Activated B cell treated with CpG ODN at 0.5 μM for 24 hours (primary cell): ENCODE data around the gene SLC30A1. TPM values are rescaled to one million over a fixed set of nuclear protein-coding genes. Genes with fewer than 3 reads are reported as not detected.

Experiments
- ATAC-seq: fragments of 200-7000 bp; cut with Tn5 transposase; one replicate; pipeline ENCODE4 v1.10.0; 2021; ENCODE audit warnings: low read depth, mild to moderate bottlenecking, moderate library complexity
- CTCF ChIA-PET: fragments of 350-600 bp; sonication (Branson Sonifier 250); formaldehyde crosslinking; loops from one replicate; lab custom pipeline; 2021; ENCODE audit warnings: antibody characterized with exemption; lab: Charles Lee
- POLR2A ChIA-PET: fragments of 350-600 bp; sonication (Branson Sonifier 250); formaldehyde crosslinking; loops from one replicate; lab custom pipeline; 2021; ENCODE audit warnings: antibody characterized with exemption; lab: Charles Lee
- DNase-seq: peaks from one replicate; pipeline ENCODE4 v3.0.0; 2022
- H3K27ac Mint-ChIP-seq: one replicate; pipeline ENCODE4 v1.8.0; 2020; ENCODE audit warnings: mixed read lengths
- H3K27me3 Mint-ChIP-seq: one replicate; pipeline ENCODE4 v1.8.0; 2021; ENCODE audit warnings: mixed read lengths
- H3K36me3 Mint-ChIP-seq: one replicate; pipeline ENCODE4 v1.8.0; 2021; ENCODE audit warnings: low read depth, mixed read lengths
- H3K4me1 Mint-ChIP-seq: one replicate; pipeline ENCODE4 v1.8.0; 2021; ENCODE audit warnings: mixed read lengths
- H3K4me3 Mint-ChIP-seq: one replicate; pipeline ENCODE4 v1.8.0; 2020; ENCODE audit warnings: mild to moderate bottlenecking, mixed read lengths
- H3K9me3 Mint-ChIP-seq: one replicate; pipeline ENCODE4 v1.8.0; 2020; ENCODE audit warnings: mixed read lengths
- CTCF ChIP-seq: fragments of 200-600 bp; IDR thresholded peaks from one replicate; pipeline ENCODE4 v1.8.0; 2022; ENCODE audit warnings: antibody characterized with exemption, mild to moderate bottlenecking
- intact Hi-C: fragments of 100-400 bp; cut with micrococcal nuclease; formaldehyde crosslinking; loops from one replicate; pipeline ENCODE4 v1.15.1; 2024
- total RNA-seq: library from RNA; stranded (reverse); gene quantifications from 2 replicates; pipeline ENCODE4 v1.2.3, GENCODE V29; 2022

The SLC30A1 gene
- total RNA-seq, 1 donor from 2014 or later = 15.6 TPM

- H3K27ac Mint-ChIP-seq = no peak overlapping the region
- POLR2A ChIA-PET = interaction anchor here (1.1 kb wide), 1 partner anchor 33 kb away, joined by 3 read pairs; the partner anchor contains the start of gene SLC30A1
Observed at GRCh38 chr1:211611818-211612217, 32.9 kb upstream of the SLC30A1 start.

DNA sequence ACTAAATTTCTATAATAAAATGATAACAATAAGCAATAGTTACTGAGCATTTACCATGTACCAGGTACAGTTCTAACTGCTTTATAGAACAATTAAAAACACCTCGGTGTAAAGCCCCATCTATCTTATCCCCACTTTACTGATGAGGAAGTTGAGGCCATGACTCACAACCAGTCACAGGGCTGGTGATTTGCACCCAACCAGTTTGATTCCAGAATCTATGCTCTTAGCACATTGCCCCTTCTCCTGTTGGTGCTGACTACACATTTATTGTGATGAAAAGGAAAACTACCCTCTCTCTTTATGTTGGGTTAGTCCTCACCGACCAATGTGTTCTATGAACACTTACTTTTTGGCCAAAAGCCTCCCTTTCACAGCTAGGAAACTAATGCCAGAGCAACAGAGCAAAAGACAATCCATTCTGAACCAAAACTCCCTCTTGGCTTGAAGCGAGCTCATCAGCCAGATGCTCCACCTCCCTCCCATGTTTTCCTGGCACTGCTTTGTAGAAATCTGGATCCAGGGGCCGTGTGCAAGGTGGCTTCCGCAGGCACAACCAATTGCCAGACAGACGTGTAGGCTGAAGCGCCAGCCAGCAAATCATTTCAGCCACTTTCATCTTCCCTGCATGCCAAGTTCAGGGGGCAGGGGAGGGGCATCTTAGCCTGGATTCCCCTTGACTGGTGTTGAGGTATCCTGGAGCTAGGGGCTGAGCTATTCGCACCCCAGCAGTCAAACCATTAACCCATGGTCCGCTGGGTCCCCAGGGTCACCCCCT, 32.0 kb upstream of the SLC30A1 start:
- ChIA-PET CTCF (interaction anchor here (1.1 kb wide), 1 partner anchor 96 kb away, joined by 3 read pairs; no protein-coding TSS in a partner anchor), POLR2A (interaction anchor here (1.1 kb wide), 1 partner anchor 32 kb away, joined by 3 read pairs; the partner anchor contains the start of gene SLC30A1)
- Mint-ChIP-seq H3K4me1 (peaks cover 21% of the 10 kb centered on the region), H3K9me3 (no peaks in the 10 kb centered on the region), H3K36me3 (no peaks in the 10 kb centered on the region), H3K27ac (no peak overlapping the region), H3K27me3 (no peaks in the 10 kb centered on the region), H3K4me3 (no peak overlapping the region)
- intact Hi-C loops = no loop called here
- TF ChIP-seq CTCF = no peak
- DNase-seq = no peak
- no peak for ATAC-seq

More at GRCh38 chr1:211611818-211612217, 32.9 kb upstream of the SLC30A1 start:
- Mint-ChIP-seq H3K4me1 (peaks cover 13% of the 10 kb centered on the region), H3K27me3 (no peaks in the 10 kb centered on the region), H3K4me3 (no peak overlapping the region), H3K36me3 (no peaks in the 10 kb centered on the region), H3K9me3 (no peaks in the 10 kb centered on the region)
- TF ChIP-seq CTCF = no peak
- intact Hi-C loops = no loop called here
- no peak for ATAC-seq
- CTCF ChIA-PET = interaction anchor here (1.1 kb wide), 1 partner anchor 97 kb away, joined by 3 read pairs; no protein-coding TSS in a partner anchor
- no peak for DNase-seq

GRCh38 chr1:211609120-211610024, 30.4 kb upstream of the SLC30A1 start:
- Mint-ChIP-seq H3K27me3 (no peaks in the 10 kb centered on the region), H3K4me1 (peaks cover 29% of the 10 kb centered on the region), H3K4me3 (no peak overlapping the region), H3K9me3 (no peaks in the 10 kb centered on the region), H3K27ac (no peak overlapping the region), H3K36me3 (no peaks in the 10 kb centered on the region)
- POLR2A ChIA-PET = no interaction called here
- DNase-seq = no peak
- no peak for TF ChIP-seq CTCF
- intact Hi-C loops = loop anchor here (10.0 kb wide), 1 partner anchor 805 kb away; the partner anchor contains the start of gene PACC1
- no peak for ATAC-seq
- CTCF ChIA-PET = no interaction called here

DNA sequence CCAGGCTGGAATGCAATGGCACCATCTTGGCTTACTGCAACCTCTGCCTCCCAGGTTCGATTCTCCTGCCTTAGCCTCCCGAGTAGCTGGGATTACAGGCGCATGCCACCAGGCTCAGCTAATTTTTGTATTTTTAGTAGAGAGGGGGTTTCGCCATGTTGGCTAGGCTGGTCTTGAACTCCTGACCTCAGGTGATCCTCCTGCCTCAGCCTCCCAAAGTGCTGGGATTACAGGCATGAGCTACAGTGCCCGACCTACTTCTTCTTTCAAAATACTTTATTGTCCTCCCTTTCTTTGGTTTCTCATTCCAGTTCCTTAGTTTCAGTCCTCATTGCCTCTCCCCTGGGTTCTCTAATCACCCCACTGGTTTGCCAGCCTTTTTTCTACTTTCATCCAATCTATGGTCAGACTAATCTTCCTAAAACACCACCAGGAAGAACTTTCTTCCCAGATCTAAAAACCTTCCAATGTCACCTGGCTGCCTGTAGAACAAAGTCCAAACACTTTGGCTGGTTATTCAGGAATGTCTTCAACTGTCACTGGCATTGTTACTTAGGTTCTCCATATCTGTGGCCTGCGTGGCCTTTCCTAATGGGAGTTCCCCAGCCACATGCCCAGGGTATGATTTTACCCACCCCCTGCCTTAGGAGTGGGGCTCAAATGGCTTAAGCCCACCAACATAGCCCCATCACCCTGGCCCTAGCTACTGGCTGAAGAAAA, 29.0 kb upstream of the SLC30A1 start:
- no peaks in the 10 kb centered on the region for H3K27me3 Mint-ChIP-seq
- H3K4me1 Mint-ChIP-seq = peaks cover 29% of the 10 kb centered on the region
- H3K4me3 Mint-ChIP-seq = no peak overlapping the region
- H3K9me3 Mint-ChIP-seq = no peaks in the 10 kb centered on the region
- no peaks in the 10 kb centered on the region for H3K36me3 Mint-ChIP-seq
- ChIA-PET POLR2A (interaction anchor here (0.7 to 1.6 kb wide), 3 partner anchors 14 to 1142 kb away, joined by 3 to 4 read pairs (median 3); partner anchors contain the start of gene PACC1), CTCF (interaction anchor here (2.7 kb wide), 1 partner anchor 29 kb away, joined by 10 read pairs; the partner anchor contains the start of gene SLC30A1)
- intact Hi-C loops = loop anchor here (1.0 to 10.0 kb wide), 3 partner anchors 29 to 807 kb away; partner anchors contain the start of genes NEK2, PACC1 and SLC30A1
- DNase-seq = no peak
- TF ChIP-seq CTCF = no peak
- peak overlapping the region; percentile 8 for H3K27ac Mint-ChIP-seq
- no peak for ATAC-seq
